Gastroesophageal sphincter (tissue), 3 donors: ENCODE results near the gene INHBA.

Source experiments
- CTCF ChIP-seq, 4 experiments: fragments of 200-600 bp in 2 of 4; fragments of 450-650 bp in 2 of 4; sonication (generic) in 1 of 4; IDR thresholded peaks; one replicate each; pipeline ENCODE4 v1.5.1; 2017 to 2019; ENCODE audit warnings: antibody characterized with exemption in 4 of 4, mild to moderate bottlenecking in 2 of 4, moderate library complexity in 2 of 4
- POLR2A ChIP-seq, 2 donors: fragments of 450-650 bp; IDR thresholded peaks; one replicate each; pipeline ENCODE4 v1.6.1; 2017; ENCODE audit warnings: antibody characterized with exemption in 2 of 2, mild to moderate bottlenecking in 2 of 2, moderate library complexity in 1 of 2

- TF ChIP-seq CTCF (IDR thresholded peaks at IDR 0.05), result no peak
- TF ChIP-seq POLR2A (IDR thresholded peaks at IDR 0.05), result no peak
These were observed 18.0 kb upstream of the INHBA start for GRCh38 chr7:41720886-41721285.
